Calu3 (cell line): Measurements from ENCODE around the gene MRC1. TPM values are rescaled to one million over a fixed set of nuclear protein-coding genes. Genes with fewer than 3 reads are reported as not detected.

ENCODE experiments used
- BruUV-seq: library from RNA; stranded (reverse); fragments of 400-500 nt; replicated peaks from 2 replicates; lab custom pipeline; 2021; lab: Mats Ljungman, UMichigan
- CTCF ChIA-PET: fragments of 300-600 bp; sonication (Branson Sonifier 250); formaldehyde crosslinking; loops from one replicate; lab custom pipeline; 2022; ENCODE audit warnings: antibody characterized with exemption; lab: Charles Lee
- DNase-seq: peaks from one replicate; pipeline ENCODE4 v3.0.0; 2022
- H3K27ac Mint-ChIP-seq: one replicate; pipeline ENCODE4 v1.8.0; 2022; ENCODE audit warnings: mixed read lengths; ENCODE audit not compliant: unreplicated experiment
- H3K27me3 Mint-ChIP-seq: one replicate; pipeline ENCODE4 v1.8.0; 2022; ENCODE audit warnings: mixed read lengths; ENCODE audit not compliant: unreplicated experiment
- H3K36me3 Mint-ChIP-seq: one replicate; pipeline ENCODE4 v1.8.0; 2022; ENCODE audit warnings: mild to moderate bottlenecking, moderate library complexity, mixed read lengths; ENCODE audit not compliant: insufficient read depth, unreplicated experiment
- H3K4me1 Mint-ChIP-seq: one replicate; pipeline ENCODE4 v1.8.0; 2022; ENCODE audit warnings: mild to moderate bottlenecking, low read depth, mixed read lengths; ENCODE audit not compliant: unreplicated experiment
- H3K4me3 Mint-ChIP-seq: one replicate; pipeline ENCODE4 v1.8.0; 2022; ENCODE audit warnings: mild to moderate bottlenecking, low read depth, moderate library complexity, mixed read lengths; ENCODE audit not compliant: unreplicated experiment
- H3K9me3 Mint-ChIP-seq: one replicate; pipeline ENCODE4 v1.8.0; 2022; ENCODE audit warnings: low read depth, mixed read lengths; ENCODE audit not compliant: unreplicated experiment
- intact Hi-C: fragments of 100-400 bp; cut with micrococcal nuclease; formaldehyde crosslinking; loops from one replicate; pipeline ENCODE4 v1.10.0; 2022; ENCODE audit not compliant: unreplicated experiment
- total RNA-seq: library from RNA; stranded (reverse); gene quantifications from 2 replicates; pipeline ENCODE4 v1.2.3, GENCODE V29; 2022
- TF ChIP-seq, protein P1 (sequence below): fragments of 200-600 bp; IDR thresholded peaks from one replicate; pipeline ENCODE4 v1.8.0; 2022; ENCODE audit warnings: antibody characterized with exemption; ENCODE audit not compliant: unreplicated experiment

MRC1 gene
- total RNA-seq, 1 experiment from 2014 or later: 0.09 TPM

DNA sequence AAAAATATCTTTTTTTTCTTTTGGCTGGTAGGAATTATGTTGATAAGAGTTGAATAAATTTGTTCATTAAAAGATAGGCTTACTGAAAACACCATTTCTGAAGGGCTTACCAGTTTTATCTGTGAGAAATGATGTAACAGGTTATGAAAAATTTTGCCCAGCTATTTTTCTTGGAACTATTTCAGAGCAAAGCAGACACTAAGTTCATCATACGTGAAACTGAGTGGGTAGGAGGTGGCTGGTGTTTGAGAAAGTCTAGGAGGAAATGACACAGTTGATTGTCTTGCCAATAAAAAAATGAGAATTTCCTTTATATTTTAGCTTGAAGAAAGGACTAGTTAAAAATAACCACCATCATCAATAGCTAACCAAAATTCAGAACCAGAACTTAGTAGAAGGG, 6.2 kb upstream of the MRC1 start:
- no TSS peak for BruUV-seq
- no peak overlapping the region for H3K4me3 Mint-ChIP-seq
- TF ChIP-seq, protein P1, sequence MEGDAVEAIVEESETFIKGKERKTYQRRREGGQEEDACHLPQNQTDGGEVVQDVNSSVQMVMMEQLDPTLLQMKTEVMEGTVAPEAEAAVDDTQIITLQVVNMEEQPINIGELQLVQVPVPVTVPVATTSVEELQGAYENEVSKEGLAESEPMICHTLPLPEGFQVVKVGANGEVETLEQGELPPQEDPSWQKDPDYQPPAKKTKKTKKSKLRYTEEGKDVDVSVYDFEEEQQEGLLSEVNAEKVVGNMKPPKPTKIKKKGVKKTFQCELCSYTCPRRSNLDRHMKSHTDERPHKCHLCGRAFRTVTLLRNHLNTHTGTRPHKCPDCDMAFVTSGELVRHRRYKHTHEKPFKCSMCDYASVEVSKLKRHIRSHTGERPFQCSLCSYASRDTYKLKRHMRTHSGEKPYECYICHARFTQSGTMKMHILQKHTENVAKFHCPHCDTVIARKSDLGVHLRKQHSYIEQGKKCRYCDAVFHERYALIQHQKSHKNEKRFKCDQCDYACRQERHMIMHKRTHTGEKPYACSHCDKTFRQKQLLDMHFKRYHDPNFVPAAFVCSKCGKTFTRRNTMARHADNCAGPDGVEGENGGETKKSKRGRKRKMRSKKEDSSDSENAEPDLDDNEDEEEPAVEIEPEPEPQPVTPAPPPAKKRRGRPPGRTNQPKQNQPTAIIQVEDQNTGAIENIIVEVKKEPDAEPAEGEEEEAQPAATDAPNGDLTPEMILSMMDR: no peak
- H3K9me3 Mint-ChIP-seq: no peaks in the 10 kb centered on the region
- H3K27me3 Mint-ChIP-seq: no peaks in the 10 kb centered on the region
- H3K27ac Mint-ChIP-seq: no peak overlapping the region
- no peaks in the 10 kb centered on the region for H3K4me1 Mint-ChIP-seq
- CTCF ChIA-PET: no interaction called here
- no peaks in the 10 kb centered on the region for H3K36me3 Mint-ChIP-seq
- intact Hi-C loops: no loop called here
- no peak for DNase-seq

DNA sequence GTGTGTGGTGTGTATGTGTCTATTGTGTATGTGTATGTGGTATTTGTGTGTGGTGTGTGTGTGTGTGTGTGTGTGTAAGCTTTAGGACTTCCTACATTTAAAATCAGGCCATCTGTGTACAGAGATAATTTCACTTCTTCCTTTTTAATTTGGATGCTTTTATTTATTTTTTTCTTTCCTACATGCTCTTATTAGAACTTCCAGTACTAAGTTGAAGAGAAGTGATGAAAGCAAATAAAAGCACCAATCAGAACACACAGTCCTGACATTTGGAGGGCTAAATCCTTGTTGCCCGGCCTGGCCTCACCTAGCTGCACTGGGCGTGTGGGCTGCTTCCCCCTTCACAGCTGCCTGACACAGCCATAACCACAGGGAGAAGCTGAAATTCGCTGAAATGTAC, 3.8 kb upstream of the MRC1 start:
- Mint-ChIP-seq H3K27ac (no peak overlapping the region), H3K9me3 (no peaks in the 10 kb centered on the region), H3K4me1 (no peaks in the 10 kb centered on the region), H3K36me3 (no peaks in the 10 kb centered on the region), H3K4me3 (no peak overlapping the region), H3K27me3 (peaks cover 13% of the 10 kb centered on the region)
- intact Hi-C loops: no loop called here
- no TSS peak for BruUV-seq
- TF ChIP-seq, protein P1: no peak
- no peak for DNase-seq
- CTCF ChIA-PET: no interaction called here

DNA sequence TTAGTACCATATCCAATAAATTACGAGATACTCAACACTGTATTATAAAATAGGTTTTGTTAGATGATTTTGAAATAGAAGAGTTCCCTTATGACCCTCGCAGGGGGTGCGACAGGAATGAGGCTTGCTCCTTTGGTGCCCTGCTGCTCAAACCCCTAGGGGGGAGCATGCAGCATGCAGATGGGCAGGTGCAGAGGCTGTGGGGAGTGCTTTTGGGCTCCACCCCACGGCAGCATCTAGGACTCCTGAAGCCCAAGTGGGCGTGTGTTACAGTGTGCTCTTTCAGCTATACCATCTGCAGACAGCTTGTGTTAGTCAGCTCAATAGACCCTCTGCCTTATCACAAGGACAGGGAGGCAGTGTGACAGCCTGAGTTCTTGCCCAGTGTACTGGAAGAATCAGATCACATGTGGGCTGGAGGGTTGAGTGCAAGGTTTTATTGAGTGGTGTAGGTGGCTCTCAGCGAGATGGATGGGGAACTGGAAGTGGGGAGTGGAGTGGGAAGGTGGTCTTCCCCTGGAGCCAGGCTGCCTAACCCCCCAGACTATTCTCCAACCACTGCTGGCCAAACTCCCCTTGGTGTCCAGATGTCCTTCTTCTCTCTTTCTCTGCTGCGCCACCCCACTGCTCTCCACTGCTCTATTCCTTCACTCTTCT, 3.1 kb upstream of the MRC1 start:
- CTCF ChIA-PET: interaction anchor here (0.6 kb wide), 1 partner anchor 41 kb away, joined by 3 read pairs; no protein-coding TSS in a partner anchor
- no peaks in the 10 kb centered on the region for H3K36me3 Mint-ChIP-seq
- no peak for DNase-seq
- H3K27me3 Mint-ChIP-seq: peaks cover 16% of the 10 kb centered on the region
- no TSS peak for BruUV-seq
- TF ChIP-seq, protein P1: no peak
- H3K9me3 Mint-ChIP-seq: no peaks in the 10 kb centered on the region
- no peaks in the 10 kb centered on the region for H3K4me1 Mint-ChIP-seq
- intact Hi-C loops: no loop called here
- no peak overlapping the region for H3K27ac Mint-ChIP-seq
- H3K4me3 Mint-ChIP-seq: no peak overlapping the region

DNA sequence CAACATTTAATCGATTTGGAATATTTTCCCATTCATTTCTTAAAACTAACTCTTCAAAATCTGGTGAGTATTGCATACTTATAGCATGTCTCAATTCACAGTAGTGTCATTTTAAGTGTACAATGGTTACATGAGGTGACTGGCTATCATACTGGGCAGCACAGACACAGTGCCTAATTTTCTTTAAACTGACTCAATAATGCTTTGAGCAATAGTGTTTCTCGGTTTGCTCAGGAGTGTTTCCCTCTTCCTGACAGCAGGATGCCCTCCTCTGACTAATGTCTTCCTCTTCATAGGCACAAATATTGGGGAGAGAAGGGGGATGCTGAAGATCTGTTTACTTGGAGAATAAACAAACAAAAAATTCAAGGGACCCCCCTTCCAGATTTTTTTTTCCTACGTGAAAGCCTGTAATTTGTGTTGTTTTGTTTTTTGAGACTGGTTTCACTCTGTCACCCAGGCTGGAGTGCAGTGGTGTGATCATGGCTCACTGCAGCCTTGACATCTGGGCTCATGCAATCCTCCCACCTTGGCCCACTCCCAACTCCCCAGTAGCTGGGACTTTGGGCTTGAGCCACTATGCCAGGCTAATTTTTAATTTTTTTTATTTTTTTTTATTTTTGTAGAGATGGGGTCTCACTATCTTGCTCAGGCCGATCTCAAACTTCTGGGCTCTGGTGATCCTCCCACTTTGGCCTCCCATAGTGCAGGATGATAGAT, 2.2 kb downstream of the MRC1 start:
- H3K4me1 Mint-ChIP-seq: no peaks in the 10 kb centered on the region
- CTCF ChIA-PET: no interaction called here
- H3K9me3 Mint-ChIP-seq: no peaks in the 10 kb centered on the region
- no peaks in the 10 kb centered on the region for H3K36me3 Mint-ChIP-seq
- no peak for DNase-seq
- TF ChIP-seq, protein P1: no peak
- H3K4me3 Mint-ChIP-seq: no peak overlapping the region
- peaks cover 16% of the 10 kb centered on the region for H3K27me3 Mint-ChIP-seq
- intact Hi-C loops: no loop called here
- H3K27ac Mint-ChIP-seq: no peak overlapping the region
- BruUV-seq: no TSS peak
